Ureter (tissue), 1 donor: ENCODE data around the gene NCF1. TPM values are rescaled to one million over a fixed set of nuclear protein-coding genes. Genes with fewer than 3 reads are reported as not detected.
"Not testable (repeated sequence)": the region's sequence is repeated elsewhere in the genome, so short reads cannot be mapped to it uniquely, and the experiment has no call there.

ENCODE experiments used
- DNase-seq: peaks from one replicate; pipeline ENCODE4 v3.0.0-alpha.2; 2020; ENCODE audit warnings: low spot score
- total RNA-seq: library from RNA; stranded (reverse); gene quantifications from one replicate; pipeline ENCODE4 v1.2.4, GENCODE V29; 2023
- donor health status: DM: yes; HTN: yes; CAD: no.

NCF1 gene
- total RNA-seq, 1 donor from 2014 or later: 1.9 TPM

DNA sequence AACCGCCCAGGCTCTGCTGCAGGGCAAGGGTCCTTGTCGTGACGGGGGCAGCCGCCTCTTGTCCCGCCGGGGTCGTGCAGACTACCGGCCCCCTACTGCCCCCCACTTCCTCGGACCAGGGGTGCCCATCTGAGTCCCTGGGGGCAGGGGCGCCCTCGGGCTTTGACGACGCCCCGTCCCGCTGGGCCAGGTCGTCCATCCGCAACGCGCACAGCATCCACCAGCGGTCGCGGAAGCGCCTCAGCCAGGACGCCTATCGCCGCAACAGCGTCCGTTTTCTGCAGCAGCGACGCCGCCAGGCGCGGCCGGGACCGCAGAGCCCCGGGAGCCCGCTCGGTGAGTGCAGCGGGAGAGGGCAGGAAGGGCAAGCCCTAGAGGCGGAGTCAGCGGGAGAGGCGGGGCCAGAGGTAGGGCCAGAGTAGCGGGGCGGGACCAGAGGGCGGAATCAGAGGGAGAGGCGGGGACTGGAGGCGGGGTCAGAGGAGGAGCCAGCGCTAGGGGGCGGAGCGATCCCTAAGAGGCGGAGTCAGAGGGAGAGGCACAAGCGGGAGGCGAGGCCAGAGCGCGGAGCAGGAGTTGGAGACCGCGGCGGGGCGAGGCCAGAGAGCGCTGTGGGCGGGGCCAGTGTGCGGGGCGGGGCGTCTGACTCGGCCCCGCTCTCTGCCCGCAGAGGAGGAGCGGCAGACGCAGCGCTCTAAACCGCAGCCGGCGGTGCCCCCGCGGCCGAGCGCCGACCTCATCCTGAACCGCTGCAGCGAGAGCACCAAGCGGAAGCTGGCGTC, 14.7 kb downstream of the NCF1 start:
- DNase-seq: peak; percentile 97

DNA sequence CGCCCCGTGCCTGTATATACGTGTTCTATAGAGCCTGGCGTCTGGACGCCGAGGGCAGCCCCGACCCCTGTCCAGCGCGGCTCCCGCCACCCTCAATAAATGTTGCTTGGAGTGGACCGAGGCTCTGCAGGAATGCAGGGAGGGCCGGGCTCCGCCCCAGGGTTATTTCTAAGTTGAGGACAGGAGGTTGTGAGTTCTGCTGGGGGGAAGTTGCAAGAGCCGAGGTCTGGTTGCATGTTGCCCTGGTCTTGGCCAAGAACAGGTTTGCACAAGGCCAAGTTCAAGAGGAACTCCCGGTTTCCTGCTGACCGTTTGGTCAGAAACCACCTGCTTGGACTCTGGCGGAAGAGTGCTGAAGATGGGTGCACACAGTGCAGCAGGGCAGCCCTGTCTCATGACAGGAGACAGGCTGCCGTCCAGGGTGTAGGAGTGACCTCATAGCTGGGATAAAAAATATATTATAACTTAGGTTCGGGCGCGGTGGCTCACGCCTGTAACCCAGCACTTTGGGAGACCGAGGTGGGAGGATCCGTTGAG, 15.5 kb downstream of the NCF1 start:
- not testable (repeated sequence) for DNase-seq

DNA sequence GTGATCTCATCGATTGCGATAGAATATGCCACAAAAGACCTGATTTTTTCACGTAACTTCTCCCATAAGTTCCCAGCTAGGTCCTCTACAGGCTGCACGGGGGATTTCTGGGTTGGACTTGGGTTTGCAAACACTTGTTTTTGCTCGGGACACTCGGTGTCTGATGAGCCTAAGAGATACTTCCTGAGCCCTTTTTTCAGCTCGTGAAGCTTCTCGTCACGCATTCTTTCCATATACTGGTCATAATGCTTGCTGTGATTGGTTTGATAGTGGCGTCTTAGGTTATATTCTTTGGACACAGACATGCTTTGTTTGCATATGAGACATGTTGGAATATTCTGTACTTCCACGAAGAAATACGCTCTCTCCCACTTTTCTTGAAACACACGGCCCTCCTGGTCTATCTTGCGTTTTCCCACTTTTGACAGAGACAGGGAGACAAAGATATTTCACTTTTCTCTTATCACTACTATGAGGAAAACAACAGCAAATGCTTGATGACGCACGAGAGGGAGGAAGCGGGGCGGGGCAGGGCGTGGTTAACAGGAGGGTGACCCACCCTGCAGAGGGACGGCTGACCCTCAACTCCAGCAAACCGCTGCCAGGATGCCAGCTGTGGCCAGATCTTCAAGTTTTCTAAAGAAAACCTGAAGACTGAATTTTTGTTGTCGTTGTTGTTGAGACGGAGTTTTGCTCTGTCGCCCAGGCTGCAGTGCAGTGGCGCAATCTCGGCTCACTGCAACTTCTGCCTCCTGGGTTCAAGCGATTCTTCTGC, 24.2 kb downstream of the NCF1 start:
- not testable (repeated sequence) for DNase-seq

- not testable (repeated sequence) for DNase-seq
Observed at GRCh38 chr7:74798644-74799043, 24.8 kb downstream of the NCF1 start.

DNA sequence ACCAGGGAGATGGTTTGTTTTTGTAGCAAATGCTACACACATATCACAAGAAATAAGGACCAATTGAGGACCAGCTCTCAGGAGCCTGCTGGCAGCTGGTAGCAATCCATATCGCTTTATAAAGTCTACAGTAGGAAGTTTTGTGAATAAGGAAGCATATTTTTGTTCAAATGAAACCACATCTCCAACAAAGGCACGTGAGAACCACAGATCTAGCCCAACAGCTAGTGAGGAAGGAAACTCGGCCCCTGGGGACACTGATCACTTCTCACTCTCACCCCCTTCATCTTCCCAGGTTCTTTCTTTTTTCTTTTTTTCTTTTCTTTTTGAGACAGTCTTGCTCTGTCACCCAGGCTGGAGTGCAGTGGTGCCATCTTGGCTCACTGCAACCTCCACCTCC, 42.1 kb downstream of the NCF1 start:
- not testable (repeated sequence) for DNase-seq

DNA sequence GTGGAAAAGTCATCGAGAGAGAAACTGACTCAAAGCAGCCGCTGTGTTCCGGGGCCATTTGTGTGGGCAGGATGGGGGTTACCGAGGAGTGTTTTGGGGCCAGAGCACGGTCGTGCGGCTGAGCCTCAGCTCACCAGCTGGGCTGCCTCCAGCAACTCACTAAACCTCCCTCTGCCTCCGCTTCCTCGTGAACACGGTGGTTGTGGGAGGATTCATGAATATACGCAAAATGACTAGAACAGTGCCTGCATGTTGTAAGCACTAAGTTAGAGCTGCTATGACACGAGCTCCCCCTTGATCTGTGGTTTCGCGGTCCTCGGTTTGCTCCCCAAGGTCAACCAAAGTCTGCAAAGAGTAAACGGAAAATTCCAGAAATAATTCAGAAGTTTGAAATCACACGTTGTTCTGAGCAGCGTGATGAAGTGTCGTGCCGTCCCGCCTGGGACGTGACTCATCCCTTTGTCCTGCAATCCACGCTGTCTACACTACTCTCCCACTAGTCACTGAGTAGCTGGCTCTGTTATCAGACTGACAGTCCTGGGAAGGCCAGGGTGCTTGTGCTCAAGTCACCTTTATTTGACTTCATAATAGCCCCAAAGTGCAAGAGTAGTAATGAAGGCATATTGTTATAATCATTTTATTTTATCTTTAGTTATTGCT, 46.5 kb downstream of the NCF1 start:
- not testable (repeated sequence) for DNase-seq

GRCh38 chr7:74821259-74821658, 47.4 kb downstream of the NCF1 start:
- DNase-seq: not testable (repeated sequence)

DNA sequence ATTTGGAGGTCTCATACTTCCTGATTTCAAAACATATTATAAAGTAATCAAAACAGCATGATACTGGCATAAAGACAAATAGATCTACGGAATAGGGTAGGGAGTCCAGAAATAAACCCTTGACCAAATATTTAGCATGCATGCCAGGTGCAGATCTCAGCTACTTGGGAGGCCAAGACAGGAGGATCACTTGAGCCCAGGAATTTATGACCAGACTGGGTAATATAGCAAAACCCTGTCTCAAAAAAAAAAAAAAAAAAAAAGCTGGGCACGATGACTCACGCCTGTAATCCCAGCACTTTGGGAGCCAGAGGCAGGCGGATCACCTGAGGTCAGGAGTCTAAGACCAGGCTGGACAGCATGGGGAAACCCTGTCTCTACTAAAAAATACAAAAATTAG, 56.1 kb downstream of the NCF1 start:
- not testable (repeated sequence) for DNase-seq

- not testable (repeated sequence) for DNase-seq
Observed at GRCh38 chr7:74830411-74830810, 56.6 kb downstream of the NCF1 start.

Other genes starting within 250 kb of the NCF1 start
- 277 TPM for gene GTF2I, start 116.3 kb upstream of the NCF1 start, total RNA-seq
- gene GTF2IRD2, start 77.6 kb downstream of the NCF1 start, total RNA-seq: 45.5 TPM
- 5.2 TPM for gene CASTOR2, start 190.7 kb downstream of the NCF1 start, total RNA-seq